Activated CD4-positive, alpha-beta memory T cell treated with anti-CD3 and anti-CD28 coated beads for 36 hours (primary cell): ENCODE measurements around the gene MTA2. TPM values are rescaled to one million over a fixed set of nuclear protein-coding genes. Genes with fewer than 3 reads are reported as not detected.
"Not testable (repeated sequence)": the region's sequence is repeated elsewhere in the genome, so short reads cannot be mapped to it uniquely, and the experiment has no call there.

Experiments
- CTCF ChIA-PET: fragments of 350-600 bp; sonication (Branson Sonifier 250); formaldehyde crosslinking; loops from one replicate; lab custom pipeline; 2021; ENCODE audit warnings: antibody characterized with exemption, inconsistent platforms; lab: Charles Lee
- POLR2A ChIA-PET: fragments of 350-600 bp; sonication (Branson Sonifier 250); formaldehyde crosslinking; loops from one replicate; lab custom pipeline; 2021; ENCODE audit warnings: antibody characterized with exemption; lab: Charles Lee
- DNase-seq: peaks from one replicate; pipeline ENCODE4 v3.0.0-alpha.2; 2020
- H3K27ac Mint-ChIP-seq: one replicate; pipeline ENCODE4 v1.8.0; 2021; ENCODE audit warnings: mixed read lengths
- H3K27me3 Mint-ChIP-seq: one replicate; pipeline ENCODE4 v1.8.0; 2021; ENCODE audit warnings: mixed read lengths
- H3K36me3 Mint-ChIP-seq: one replicate; pipeline ENCODE4 v1.8.0; 2021; ENCODE audit warnings: mixed read lengths
- H3K4me1 Mint-ChIP-seq: one replicate; pipeline ENCODE4 v1.8.0; 2021; ENCODE audit warnings: low read depth, mixed read lengths
- H3K4me3 Mint-ChIP-seq: one replicate; pipeline ENCODE4 v1.8.0; 2021; ENCODE audit warnings: mild to moderate bottlenecking, mixed read lengths
- H3K9me3 Mint-ChIP-seq: one replicate; pipeline ENCODE4 v1.8.0; 2021; ENCODE audit warnings: mixed read lengths
- intact Hi-C: fragments of 100-400 bp; cut with micrococcal nuclease; formaldehyde crosslinking; loops from one replicate; pipeline ENCODE4 v1.15.1; 2023
- total RNA-seq, 2 experiments: library from RNA; stranded (reverse); gene quantifications; one replicate each; pipeline ENCODE4 v1.2.3, GENCODE V29; 2021

MTA2 gene
- total RNA-seq, 2 experiments from 2014 or later: 166 to 167 TPM

GRCh38 chr11:62555464-62556107 lies 46.1 kb downstream of the MTA2 start:
- intact Hi-C loops: loop anchor here (1.0 to 5.0 kb wide), 4 partner anchors 9 to 287 kb away; partner anchors contain the start of genes AHNAK and EEF1G
- CTCF ChIA-PET: interaction anchor here (1.7 to 7.5 kb wide), 3 partner anchors 9 to 130 kb away, joined by 7 to 161 read pairs (median 123); partner anchors contain the start of gene AHNAK
- POLR2A ChIA-PET: interaction anchor here (0.9 to 9.1 kb wide), 8 partner anchors 13 to 300 kb away, joined by 3 to 188 read pairs (median 8); partner anchors contain the start of genes AHNAK, C11orf98, CSKMT and EEF1G
- DNase-seq: peak; percentile 78
- peak overlapping the region; percentile 59 for H3K4me3 Mint-ChIP-seq
- H3K36me3 Mint-ChIP-seq: peaks cover 23% of the 10 kb centered on the region
- H3K27me3 Mint-ChIP-seq: peaks cover 2% of the 10 kb centered on the region
- peak overlapping the region; percentile 96 for H3K27ac Mint-ChIP-seq
- H3K9me3 Mint-ChIP-seq: no peaks in the 10 kb centered on the region
- H3K4me1 Mint-ChIP-seq: peaks cover 96% of the 10 kb centered on the region

DNA sequence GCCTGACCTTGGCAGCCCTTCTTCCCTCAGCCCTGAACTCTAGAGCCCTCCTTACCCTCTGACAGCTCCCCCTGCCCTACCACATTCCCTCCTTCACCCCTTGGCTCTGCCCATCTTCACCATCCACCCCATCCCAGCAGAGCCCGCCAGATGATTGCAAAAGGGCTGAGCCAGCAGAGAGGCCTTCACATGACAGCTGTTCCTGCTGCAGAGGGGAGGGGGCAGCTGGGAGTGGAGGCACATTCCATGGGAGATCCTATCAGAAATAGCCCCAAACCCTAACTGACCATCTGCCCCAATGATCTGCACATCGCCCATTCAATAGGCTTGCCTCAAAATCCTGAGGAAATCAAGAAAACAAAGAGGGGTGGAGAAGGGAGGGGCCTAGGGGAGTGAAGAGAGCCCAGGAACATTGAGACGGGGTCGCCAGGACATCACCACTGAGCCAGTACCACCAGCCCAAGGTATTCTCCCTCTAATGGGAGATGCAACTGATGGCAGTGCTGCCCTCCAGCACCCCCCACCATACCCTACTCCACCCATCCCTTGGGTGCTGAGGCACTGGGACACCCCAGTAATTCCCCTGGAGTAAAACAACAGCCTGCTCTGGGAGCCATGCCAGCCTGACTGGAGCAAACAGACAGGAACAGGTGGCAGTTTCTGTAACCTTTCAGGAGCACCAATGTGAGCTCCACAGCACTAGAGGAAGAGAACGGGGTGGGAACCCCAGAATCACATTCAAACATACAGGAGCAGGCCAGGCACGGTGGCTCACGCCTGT lies 47.1 kb downstream of the MTA2 start:
- Mint-ChIP-seq H3K27ac (peak overlapping the region; percentile 83), H3K4me1 (peaks cover 94% of the 10 kb centered on the region), H3K36me3 (peaks cover 14% of the 10 kb centered on the region), H3K4me3 (peak overlapping the region; percentile 10), H3K9me3 (no peaks in the 10 kb centered on the region), H3K27me3 (peaks cover 2% of the 10 kb centered on the region)
- POLR2A ChIA-PET: interaction anchor here (0.7 to 9.1 kb wide), 8 partner anchors 12 to 287 kb away, joined by 3 to 188 read pairs (median 7); partner anchors contain the start of genes AHNAK, C11orf98, CSKMT and EEF1G
- DNase-seq: no peak
- CTCF ChIA-PET: interaction anchor here (4.7 to 7.5 kb wide), 3 partner anchors 13 to 130 kb away, joined by 36 to 161 read pairs (median 123); no protein-coding TSS in a partner anchor
- intact Hi-C loops: loop anchor here (1.0 to 5.0 kb wide), 4 partner anchors 8 to 587 kb away; partner anchors contain the start of genes AHNAK and FTH1

GRCh38 chr11:62553839-62554361 lies 47.8 kb downstream of the MTA2 start:
- H3K36me3 Mint-ChIP-seq: peaks cover 8% of the 10 kb centered on the region
- CTCF ChIA-PET: interaction anchor here (2.4 to 6.7 kb wide), 3 partner anchors 12 to 141 kb away, joined by 6 to 123 read pairs (median 36); no protein-coding TSS in a partner anchor
- intact Hi-C loops: loop anchor here (5.0 kb wide), 1 partner anchor 587 kb away; the partner anchor contains the start of gene FTH1
- H3K27me3 Mint-ChIP-seq: peaks cover 2% of the 10 kb centered on the region
- POLR2A ChIA-PET: interaction anchor here (0.6 to 9.1 kb wide), 5 partner anchors 11 to 287 kb away, joined by 3 to 188 read pairs (median 3); partner anchors contain the start of genes AHNAK, B3GAT3 and HNRNPUL2
- H3K27ac Mint-ChIP-seq: peak overlapping the region; percentile 85
- H3K4me3 Mint-ChIP-seq: peak overlapping the region; percentile 10
- DNase-seq: peak; percentile 45
- peaks cover 89% of the 10 kb centered on the region for H3K4me1 Mint-ChIP-seq
- no peaks in the 10 kb centered on the region for H3K9me3 Mint-ChIP-seq

- ChIA-PET POLR2A (interaction anchor here (0.6 to 9.1 kb wide), 6 partner anchors 10 to 288 kb away, joined by 3 to 188 read pairs (median 4); partner anchors contain the start of genes AHNAK, B3GAT3, HNRNPUL2 and TUT1), CTCF (interaction anchor here (0.6 to 6.7 kb wide), 4 partner anchors 11 to 328 kb away, joined by 4 to 123 read pairs (median 21); no protein-coding TSS in a partner anchor)
- peak; percentile 72 for DNase-seq
- peak overlapping the region; percentile 33 for H3K4me3 Mint-ChIP-seq
- peaks cover 2% of the 10 kb centered on the region for H3K27me3 Mint-ChIP-seq
- H3K4me1 Mint-ChIP-seq: peaks cover 88% of the 10 kb centered on the region
- peaks cover 5% of the 10 kb centered on the region for H3K36me3 Mint-ChIP-seq
- H3K9me3 Mint-ChIP-seq: no peaks in the 10 kb centered on the region
- H3K27ac Mint-ChIP-seq: peak overlapping the region; percentile 85
- intact Hi-C loops: loop anchor here (5.0 kb wide), 1 partner anchor 586 kb away; the partner anchor contains the start of gene FTH1
These were observed 48.4 kb downstream of the MTA2 start for GRCh38 chr11:62553080-62553838.

- POLR2A ChIA-PET: interaction anchor here (0.7 to 9.1 kb wide), 13 partner anchors 8 to 328 kb away, joined by 3 to 188 read pairs (median 6); partner anchors contain the start of genes AHNAK, C11orf98, CSKMT and EEF1G
- Mint-ChIP-seq H3K36me3 (peaks cover 4% of the 10 kb centered on the region), H3K27me3 (peaks cover 2% of the 10 kb centered on the region), H3K4me3 (peak overlapping the region; percentile 33), H3K9me3 (no peaks in the 10 kb centered on the region), H3K4me1 (peaks cover 88% of the 10 kb centered on the region), H3K27ac (peak overlapping the region; percentile 85)
- no peak for DNase-seq
- CTCF ChIA-PET: interaction anchor here (0.6 to 6.7 kb wide), 7 partner anchors 8 to 329 kb away, joined by 3 to 123 read pairs (median 9); no protein-coding TSS in a partner anchor
- intact Hi-C loops: loop anchor here (1.0 to 5.0 kb wide), 2 partner anchors 8 to 585 kb away; partner anchors contain the start of gene FTH1
These were observed 49.1 kb downstream of the MTA2 start for GRCh38 chr11:62552485-62553079.

DNA sequence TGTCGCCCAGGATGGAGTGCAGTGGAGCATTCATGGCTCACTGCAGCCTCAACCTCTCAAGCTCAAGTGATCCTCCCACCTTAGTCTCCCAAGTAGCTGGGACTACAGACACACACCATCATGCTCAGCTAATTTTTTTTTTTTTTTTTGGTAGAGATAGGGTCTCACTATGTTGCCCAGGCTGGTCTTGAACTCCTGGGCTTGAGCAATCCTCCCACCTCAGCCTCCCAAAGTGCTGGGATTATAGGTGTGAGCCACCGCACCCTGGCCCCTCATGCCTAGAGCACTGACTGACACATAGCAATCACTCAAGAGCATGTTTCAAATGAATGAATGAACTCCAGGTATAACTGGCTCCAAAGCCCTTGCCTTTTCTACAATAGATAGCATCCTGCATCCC lies 51.2 kb downstream of the MTA2 start:
- not testable (repeated sequence) for H3K9me3 Mint-ChIP-seq, DNase-seq, H3K36me3 Mint-ChIP-seq, H3K27me3 Mint-ChIP-seq, H3K4me3 Mint-ChIP-seq
- Mint-ChIP-seq H3K27ac (peak overlapping the region; percentile 50), H3K4me1 (peaks cover 73% of the 10 kb centered on the region)
- POLR2A ChIA-PET: interaction anchor here (1.8 to 9.1 kb wide), 4 partner anchors 8 to 121 kb away, joined by 7 to 188 read pairs (median 10); partner anchors contain the start of genes AHNAK, C11orf98, CSKMT and EEF1G
- intact Hi-C loops: loop anchor here (5.0 kb wide), 1 partner anchor 583 kb away; the partner anchor contains the start of gene FTH1
- CTCF ChIA-PET: interaction anchor here (4.0 to 6.7 kb wide), 3 partner anchors 9 to 126 kb away, joined by 34 to 123 read pairs (median 36); no protein-coding TSS in a partner anchor

DNA sequence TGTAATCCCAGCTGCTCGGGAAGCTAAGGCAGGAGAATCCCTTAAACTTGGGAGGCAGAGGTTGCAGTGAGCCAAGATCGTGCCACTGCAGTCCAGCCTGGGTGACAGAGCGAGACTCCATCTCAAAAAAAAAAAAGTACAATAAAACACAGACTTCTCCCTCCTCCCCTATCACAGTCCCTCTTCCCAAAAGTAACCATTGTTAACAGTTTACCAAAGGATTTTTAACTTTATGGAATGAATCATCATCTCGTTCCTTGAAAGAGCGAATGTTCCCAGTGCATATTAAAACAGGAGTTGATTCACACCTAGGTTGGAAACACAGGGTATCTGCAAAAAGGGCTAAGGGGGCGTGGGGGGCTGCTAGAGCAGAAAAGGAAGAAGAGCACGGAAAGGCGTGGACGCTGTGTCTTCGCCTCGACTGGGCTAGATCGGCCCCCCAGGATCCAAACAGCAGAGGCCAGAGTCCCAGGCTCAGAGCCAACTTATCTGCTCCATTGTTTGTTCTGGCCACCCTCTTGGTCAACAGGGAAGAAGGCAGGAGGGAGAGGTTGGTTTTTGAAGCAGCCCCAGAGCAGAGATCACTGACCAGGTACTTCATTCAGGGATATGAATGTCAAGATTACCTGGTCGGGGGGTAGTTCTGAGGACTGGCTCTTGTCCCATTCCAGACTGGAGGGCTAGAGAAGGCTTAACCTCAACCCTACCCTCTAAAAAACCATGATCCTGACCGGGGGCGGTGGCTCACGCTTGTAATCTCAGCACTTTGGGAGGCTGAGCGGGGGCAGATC lies 52.9 kb downstream of the MTA2 start:
- Mint-ChIP-seq H3K9me3 (no peaks in the 10 kb centered on the region), H3K27me3 (peaks cover 2% of the 10 kb centered on the region), H3K36me3 (no peaks in the 10 kb centered on the region), H3K27ac (no peak overlapping the region), H3K4me3 (no peak overlapping the region), H3K4me1 (peaks cover 66% of the 10 kb centered on the region)
- ChIA-PET POLR2A (no interaction called here), CTCF (interaction anchor here (0.7 to 4.0 kb wide), 3 partner anchors 9 to 333 kb away, joined by 3 to 34 read pairs (median 3); no protein-coding TSS in a partner anchor)
- DNase-seq: no peak
- intact Hi-C loops: no loop called here

DNA sequence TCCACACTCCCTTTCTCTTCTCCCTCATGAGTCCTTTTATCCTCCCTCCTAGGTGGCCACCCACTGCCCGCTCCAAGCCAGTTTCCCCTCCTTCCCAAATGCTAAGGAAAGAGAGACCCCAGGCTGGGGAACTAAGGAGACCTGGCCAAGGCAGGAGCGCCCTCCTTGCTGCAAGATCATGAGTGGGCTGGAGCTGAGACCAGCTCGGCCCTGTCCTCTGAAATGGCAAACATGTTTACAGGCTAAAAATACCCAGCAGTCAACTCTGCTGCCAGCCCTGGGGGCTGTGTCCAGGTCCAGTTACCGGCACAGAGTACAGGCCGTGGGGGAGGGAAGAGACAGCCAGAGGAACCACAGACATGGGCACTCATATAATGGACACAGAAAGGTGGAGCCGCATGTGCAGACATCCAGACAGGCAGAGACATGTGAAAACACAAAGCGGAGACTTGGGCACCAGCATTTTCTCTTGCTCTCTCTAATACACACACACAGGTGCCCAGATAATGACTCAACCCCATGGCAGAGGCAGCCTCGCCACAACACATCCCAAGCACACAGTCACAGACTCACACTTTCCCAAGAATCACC lies 53.9 kb downstream of the MTA2 start:
- ChIA-PET CTCF (interaction anchor here (0.8 to 14.6 kb wide), 3 partner anchors 10 to 123 kb away, joined by 3 to 272 read pairs (median 7); no protein-coding TSS in a partner anchor), POLR2A (interaction anchor here (1.0 to 9.6 kb wide), 3 partner anchors 7 to 121 kb away, joined by 3 to 188 read pairs (median 4); partner anchors contain the start of gene INTS5)
- Mint-ChIP-seq H3K27ac (no peak overlapping the region), H3K4me3 (peak overlapping the region; percentile 56), H3K27me3 (peaks cover 2% of the 10 kb centered on the region), H3K36me3 (no peaks in the 10 kb centered on the region), H3K9me3 (no peaks in the 10 kb centered on the region), H3K4me1 (peaks cover 65% of the 10 kb centered on the region)
- intact Hi-C loops: no loop called here
- DNase-seq: peak; percentile 31
